K562 (cell line): ENCODE results near the gene CHRM1. TPM values are rescaled to one million over a fixed set of nuclear protein-coding genes. Genes with fewer than 3 reads are reported as not detected.

Experiments used
- ATAC-seq: fragments of 200-7000 bp; cut with Tn5 transposase; 3 replicates; pipeline ENCODE4 v1.9.1; 2020; ENCODE audit warnings: moderate library complexity
- BruUV-seq: library from RNA; stranded (reverse); fragments of 400-500 nt; replicated peaks from 2 replicates; lab custom pipeline; 2021; lab: Mats Ljungman, UMichigan
- CTCF ChIA-PET: fragments of 300-600 bp; formaldehyde crosslinking; extraction: SDS; loops from one replicate; lab custom pipeline; 2021; ENCODE audit warnings: low intra/inter-chr PET ratio; lab: Yijun Ruan, JAX
- POLR2A ChIA-PET: fragments of 300-600, 350-650 bp; sonication (Branson Sonifier 250); formaldehyde crosslinking; extraction: SDS; loops from one replicate; lab custom pipeline; 2021; ENCODE audit warnings: antibody characterized with exemption, inconsistent platforms; lab: Yijun Ruan, JAX
- DNase-seq, 4 experiments: peaks; one replicate each; pipeline versions ENCODE4 v3.0.0 to v3.0.0-alpha.2; 2011 to 2018; ENCODE audit warnings: low spot score in 3 of 4, mixed read lengths in 3 of 4; ENCODE audit errors: extremely low read depth in 1 of 4
- FAIRE-seq: peaks from 2 replicates; lab custom pipeline; 2011; peaks lifted over from hg19 to GRCh38; lab: Jason Lieb, UNC
- H2AFZ ChIP-seq: 2 replicates; pipeline ENCODE4 v1.6.0; 2011; ENCODE audit warnings: low read depth, low read length, control low read depth, inconsistent platforms
- H3K27ac ChIP-seq: fragments of 200-600 bp; 3 replicates; pipeline ENCODE4 v1.8.0; 2011; ENCODE audit warnings: low read depth, mild to moderate bottlenecking, control low read depth, inconsistent platforms, low read length, moderate library complexity, mixed read lengths; ENCODE audit errors: extremely low read depth
- H3K27me3 ChIP-seq, 2 experiments: fragments of 300-600 bp in 1 of 2; 2 replicates in 1 of 2; 3 replicates in 1 of 2; pipeline versions ENCODE4 v1.6.0 to v1.8.0; 2011; ENCODE audit warnings: inconsistent platforms in 2 of 2, low read length in 2 of 2, mild to moderate bottlenecking in 1 of 2, mixed read lengths in 1 of 2, moderate library complexity in 1 of 2; ENCODE audit not compliant: control insufficient read depth in 2 of 2, insufficient read depth in 2 of 2
- H3K36me3 ChIP-seq: fragments of 300-600 bp; 3 replicates; pipeline ENCODE4 v1.8.0; 2011; ENCODE audit warnings: mild to moderate bottlenecking, low read length, inconsistent platforms; ENCODE audit not compliant: control insufficient read depth, insufficient read depth
- H3K4me1 ChIP-seq, 2 experiments: fragments of 200-600 bp in 1 of 2; replicated peaks in 1 of 2; 2 replicates in 1 of 2; 3 replicates in 1 of 2; pipeline versions ENCODE4 v1.5.1 to v1.8.0; 2011; ENCODE audit warnings: inconsistent platforms in 2 of 2, low read length in 2 of 2, mild to moderate bottlenecking in 1 of 2, mixed read lengths in 1 of 2, moderate library complexity in 1 of 2; ENCODE audit not compliant: control insufficient read depth in 2 of 2, insufficient read depth in 2 of 2
- H3K4me2 ChIP-seq: 2 replicates; pipeline ENCODE4 v1.6.1; 2011; ENCODE audit warnings: low read length, control low read depth, inconsistent platforms, mixed read lengths; ENCODE audit not compliant: insufficient read depth
- H3K4me3 ChIP-seq: fragments of 200-600 bp; sonication (generic), shearing (Covaris generic); 2 replicates; pipeline ENCODE4 v1.5.1; 2016; ENCODE audit warnings: control low read depth, inconsistent platforms
- H3K79me2 ChIP-seq: fragments of 200-600 bp; 3 replicates; pipeline ENCODE4 v1.8.0; 2011; ENCODE audit warnings: low read length, inconsistent platforms; ENCODE audit not compliant: control insufficient read depth, insufficient read depth
- H3K9ac ChIP-seq, 2 experiments: 2 replicates each; pipeline versions ENCODE4 v1.6.0 to v1.6.1; 2011; ENCODE audit warnings: low read depth in 2 of 2, low read length in 2 of 2, control low read depth in 1 of 2, inconsistent platforms in 1 of 2, mild to moderate bottlenecking in 1 of 2, mixed read lengths in 1 of 2; ENCODE audit not compliant: insufficient read depth in 1 of 2
- H3K9me1 ChIP-seq: one replicate; pipeline ENCODE4 v1.6.0; 2011; ENCODE audit warnings: inconsistent platforms, mild to moderate bottlenecking, low read length, moderate library complexity; ENCODE audit not compliant: control insufficient read depth, insufficient read depth
- H3K9me3 ChIP-seq: replicated peaks from 2 replicates; pipeline ENCODE4 v1.5.1; 2011; ENCODE audit warnings: low read depth, low read length, inconsistent platforms; ENCODE audit not compliant: control insufficient read depth, insufficient read depth
- H4K20me1 ChIP-seq: replicated peaks from 2 replicates; pipeline ENCODE4 v1.6.1; 2011; ENCODE audit warnings: low read length, inconsistent platforms, mixed read lengths; ENCODE audit not compliant: control insufficient read depth, insufficient read depth
- DLX4 ChIP-seq: fragments of 250-450 bp; sonication (Bioruptor Pico); IDR thresholded peaks from 2 replicates; pipeline ENCODE4 v1.6.1; 2021; ENCODE audit warnings: mild to moderate bottlenecking
- GABPB1 ChIP-seq: sonication (generic); formaldehyde crosslinking; IDR thresholded peaks from 2 replicates; pipeline ENCODE4 v1.8.0; 2022; ENCODE audit warnings: mild to moderate bottlenecking, missing genetic modification reagents
- GMEB1 ChIP-seq: fragments of 250-450 bp; sonication (Bioruptor Pico); IDR thresholded peaks from 2 replicates; pipeline ENCODE4 v1.4.0; 2020; ENCODE audit warnings: mild to moderate bottlenecking
- HSF4 ChIP-seq: fragments of 250-450 bp; sonication (Bioruptor Pico); IDR thresholded peaks from 2 replicates; pipeline ENCODE4 v2.1.2; 2022; ENCODE audit warnings: mild to moderate bottlenecking, moderate library complexity, borderline replicate concordance
- KDM2B ChIP-seq: fragments of 250-450 bp; sonication (Bioruptor Pico); IDR thresholded peaks from 2 replicates; pipeline ENCODE4 v1.8.0; 2021; ENCODE audit warnings: mild to moderate bottlenecking, moderate library complexity
- KDM5B ChIP-seq: fragments of 200-600 bp; sonication (generic); IDR thresholded peaks from 2 replicates; pipeline ENCODE4 v1.6.1; 2012; ENCODE audit warnings: low read depth, mild to moderate bottlenecking, moderate library complexity, low read length, control low read depth, inconsistent platforms; ENCODE audit not compliant: insufficient replicate concordance
- MED1 ChIP-seq: sonication (generic); formaldehyde crosslinking; IDR thresholded peaks from 2 replicates; pipeline ENCODE4 v1.8.1; 2023; ENCODE audit warnings: missing genetic modification reagents, borderline replicate concordance
- RBFOX2 ChIP-seq: fragments of 200-400 bp; formaldehyde crosslinking; IDR thresholded peaks from 2 replicates; pipeline ENCODE4 v1.6.1; 2017; ENCODE audit warnings: low read depth, mild to moderate bottlenecking, low read length, moderate library complexity
- SIRT6 ChIP-seq: IDR thresholded peaks from one replicate; pipeline ENCODE4 v1.6.1; 2012; ENCODE audit warnings: low read depth, mild to moderate bottlenecking, control low read depth, inconsistent platforms, low read length, moderate library complexity
- TBL1XR1 ChIP-seq, 2 experiments: IDR thresholded peaks; 2 replicates each; pipeline ENCODE4 v1.6.1; 2012; ENCODE audit warnings: improper control_type of control experiment in 2 of 2, low read length in 2 of 2, mild to moderate bottlenecking in 1 of 2
- ZC3H8 ChIP-seq: fragments of 450-650 bp; IDR thresholded peaks from 2 replicates; pipeline ENCODE4 v1.6.1; 2017
- ZNF133 ChIP-seq: fragments of 250-450 bp; sonication (Bioruptor Pico); IDR thresholded peaks from 2 replicates; pipeline ENCODE4 v1.4.0; 2020; ENCODE audit warnings: mild to moderate bottlenecking
- WGBS: fragments of 100-300 bp; shearing (Covaris generic); methylation state at CpG from one replicate; pipeline ENCODE4 v1.1.6; 2016; ENCODE audit warnings: low coverage, mixed read lengths; ENCODE audit not compliant: insufficient coverage; ENCODE audit errors: missing lambda C conversion rate; 5-methylcytosine and 5-hydroxymethylcytosine counted together
- in situ Hi-C: fragments of 300-500 bp; cut with MboI; formaldehyde crosslinking; loops from 4 replicates; pipeline ENCODE4 v1.15.0; 2018; ENCODE audit warnings: inconsistent platforms, mixed read lengths
- intact Hi-C: fragments of 100-400 bp; cut with micrococcal nuclease; formaldehyde crosslinking; loops from 2 replicates; pipeline ENCODE4 v1.14.2; 2022
- polyA plus RNA-seq, 8 experiments: library from polyadenylated mRNA; depleted of rRNA in 4 of 8; stranded (reverse) in 5 of 8; unstranded in 3 of 8; fragments of >200 nt; fragmentation: Nextera tagmentation in 2 of 8; fragmentation: Illumina TruSeq in 1 of 8; extraction: Ambion mirVana in 2 of 8; extraction: Trizol in 1 of 8; gene quantifications; 2 replicates each; pipeline versions ENCODE4 v1.2.1 to v1.2.3, GENCODE V29; 2011 to 2014; ENCODE audit warnings: inconsistent platforms in 1 of 8, missing spikeins in 1 of 8
- total RNA-seq, 7 experiments: library from RNA; depleted of rRNA in 6 of 7; stranded (reverse); fragments of >200 nt in 6 of 7; fragmentation: Illumina TruSeq in 2 of 7; extraction: Trizol in 2 of 7; gene quantifications; 2 replicates each; pipeline versions ENCODE4 v1.2.1 to v1.2.3, GENCODE V29; 2011 to 2021; ENCODE audit warnings: low replicate concordance in 1 of 7
- TF ChIP-seq, protein P1 (sequence below): fragments of 450-650 bp; IDR thresholded peaks from 2 replicates; pipeline ENCODE4 v1.6.1; 2017; ENCODE audit warnings: antibody characterized with exemption
- TF ChIP-seq, protein P2 (sequence below): fragments of 250-450 bp; sonication (Bioruptor Pico); IDR thresholded peaks from 2 replicates; pipeline ENCODE4 v1.5.0; 2021; ENCODE audit warnings: mild to moderate bottlenecking, borderline replicate concordance

Gene CHRM1
- total and polyA plus RNA-seq, 9 of the 15 experiments (the other 6 are each of a cell fraction or from before 2014, with no cell fraction given) = not detected

GRCh38 chr11:62896049-62896448 lies 25.1 kb downstream of the CHRM1 start:
- H3K4me3 ChIP-seq = no peak overlapping the region
- intact Hi-C loops (no loop called here), in situ Hi-C loops (no loop called here)
- no peaks in the 10 kb centered on the region for H3K36me3 ChIP-seq
- WGBS = 40% methylated on average over 10 of the region's 10 CpGs
- FAIRE-seq (no peak), ATAC-seq (no peak), DNase-seq (no peak)
- ChIA-PET POLR2A (interaction anchor here (0.7 to 1.2 kb wide), 2 partner anchors 16 to 209 kb away, joined by 3 read pairs; no protein-coding TSS in a partner anchor), CTCF (no interaction called here)
- H3K9me1 ChIP-seq = no peaks in the 10 kb centered on the region
- H2AFZ ChIP-seq = peak overlapping the region; percentile 19; the same call in 1 of the 2 replicates
- no peaks in the 10 kb centered on the region for H3K9me3 ChIP-seq
- no peaks in the 10 kb centered on the region for H3K79me2 ChIP-seq
- no TSS peak for BruUV-seq
- no peaks in the 10 kb centered on the region; the same call in 1 of the 2 replicates for H4K20me1 ChIP-seq
- no peak overlapping the region for H3K9ac ChIP-seq
- H3K27ac ChIP-seq = no peak overlapping the region
- H3K4me1 ChIP-seq = peaks cover 11 to 16% of the 10 kb centered on the region in 2 experiments; a peak in 2 of 5 replicates
- H3K4me2 ChIP-seq = no peak overlapping the region
- H3K27me3 ChIP-seq = peaks cover 7 to 26% of the 10 kb centered on the region in 2 experiments
- TF ChIP-seq, protein P1, sequence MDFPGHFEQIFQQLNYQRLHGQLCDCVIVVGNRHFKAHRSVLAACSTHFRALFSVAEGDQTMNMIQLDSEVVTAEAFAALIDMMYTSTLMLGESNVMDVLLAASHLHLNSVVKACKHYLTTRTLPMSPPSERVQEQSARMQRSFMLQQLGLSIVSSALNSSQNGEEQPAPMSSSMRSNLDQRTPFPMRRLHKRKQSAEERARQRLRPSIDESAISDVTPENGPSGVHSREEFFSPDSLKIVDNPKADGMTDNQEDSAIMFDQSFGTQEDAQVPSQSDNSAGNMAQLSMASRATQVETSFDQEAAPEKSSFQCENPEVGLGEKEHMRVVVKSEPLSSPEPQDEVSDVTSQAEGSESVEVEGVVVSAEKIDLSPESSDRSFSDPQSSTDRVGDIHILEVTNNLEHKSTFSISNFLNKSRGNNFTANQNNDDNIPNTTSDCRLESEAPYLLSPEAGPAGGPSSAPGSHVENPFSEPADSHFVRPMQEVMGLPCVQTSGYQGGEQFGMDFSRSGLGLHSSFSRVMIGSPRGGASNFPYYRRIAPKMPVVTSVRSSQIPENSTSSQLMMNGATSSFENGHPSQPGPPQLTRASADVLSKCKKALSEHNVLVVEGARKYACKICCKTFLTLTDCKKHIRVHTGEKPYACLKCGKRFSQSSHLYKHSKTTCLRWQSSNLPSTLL = no peak
- TF ChIP-seq KDM2B (CRISPR knock-in tag) = no peak
- TF ChIP-seq KDM5B = no peak
- TF ChIP-seq GMEB1 (CRISPR knock-in tag) = no peak
- TF ChIP-seq MED1 = no peak
- TF ChIP-seq RBFOX2 = no peak
- TF ChIP-seq GABPB1 = no peak
- no peak for TF ChIP-seq DLX4
- TF ChIP-seq TBL1XR1 (IDR thresholded peaks at IDR 0.05; ENCODE audit: low read length in 2 of 2) = no peak
- no peak for TF ChIP-seq HSF4 (CRISPR knock-in tag)
- TF ChIP-seq ZNF133 (CRISPR knock-in tag) = no peak
- TF ChIP-seq, protein P2, sequence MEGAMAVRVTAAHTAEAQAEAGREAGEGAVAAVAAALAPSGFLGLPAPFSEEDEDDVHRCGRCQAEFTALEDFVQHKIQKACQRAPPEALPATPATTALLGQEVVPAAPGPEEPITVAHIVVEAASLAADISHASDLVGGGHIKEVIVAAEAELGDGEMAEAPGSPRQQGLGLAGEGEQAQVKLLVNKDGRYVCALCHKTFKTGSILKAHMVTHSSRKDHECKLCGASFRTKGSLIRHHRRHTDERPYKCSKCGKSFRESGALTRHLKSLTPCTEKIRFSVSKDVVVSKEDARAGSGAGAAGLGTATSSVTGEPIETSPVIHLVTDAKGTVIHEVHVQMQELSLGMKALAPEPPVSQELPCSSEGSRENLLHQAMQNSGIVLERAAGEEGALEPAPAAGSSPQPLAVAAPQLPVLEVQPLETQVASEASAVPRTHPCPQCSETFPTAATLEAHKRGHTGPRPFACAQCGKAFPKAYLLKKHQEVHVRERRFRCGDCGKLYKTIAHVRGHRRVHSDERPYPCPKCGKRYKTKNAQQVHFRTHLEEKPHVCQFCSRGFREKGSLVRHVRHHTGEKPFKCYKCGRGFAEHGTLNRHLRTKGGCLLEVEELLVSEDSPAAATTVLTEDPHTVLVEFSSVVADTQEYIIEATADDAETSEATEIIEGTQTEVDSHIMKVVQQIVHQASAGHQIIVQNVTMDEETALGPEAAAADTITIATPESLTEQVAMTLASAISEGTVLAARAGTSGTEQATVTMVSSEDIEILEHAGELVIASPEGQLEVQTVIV (CRISPR knock-in tag) = no peak
- no peak for TF ChIP-seq SIRT6
- TF ChIP-seq ZC3H8 = no peak
